K562 (cell line): ENCODE measurements around the gene PRR35. TPM values are rescaled to one million over a fixed set of nuclear protein-coding genes. Genes with fewer than 3 reads are reported as not detected.

Source experiments
- ATF1 ChIP-seq, 2 experiments: fragments of 450-650 bp in 1 of 2; IDR thresholded peaks; 2 replicates each; pipeline ENCODE4 v1.6.1; 2016; ENCODE audit warnings: missing compliant biosample characterization in 1 of 2, missing genetic modification characterization in 1 of 2
- ATF6 ChIP-seq: sonication (generic); formaldehyde crosslinking; IDR thresholded peaks from 2 replicates; pipeline ENCODE4 v1.4.0; 2020; ENCODE audit warnings: mild to moderate bottlenecking, missing genetic modification reagents
- C11orf30 ChIP-seq: fragments of 450-650 bp; IDR thresholded peaks from 2 replicates; pipeline ENCODE4 v1.6.1; 2016; ENCODE audit warnings: low read depth, mild to moderate bottlenecking
- HDAC8 ChIP-seq: fragments of 450-650 bp; IDR thresholded peaks from 2 replicates; pipeline ENCODE4 v1.6.1; 2016; ENCODE audit warnings: mild to moderate bottlenecking, missing genetic modification characterization, moderate library complexity, missing compliant biosample characterization
- MEF2A ChIP-seq: IDR thresholded peaks from 2 replicates; pipeline ENCODE4 v1.6.1; 2011; ENCODE audit warnings: low read depth, mild to moderate bottlenecking, low read length, moderate library complexity; ENCODE audit not compliant: control insufficient read depth
- MTF1 ChIP-seq: fragments of 250-450 bp; sonication (Bioruptor Pico); IDR thresholded peaks from 2 replicates; pipeline ENCODE4 v1.9.0; 2021; ENCODE audit warnings: moderate library complexity, mild to moderate bottlenecking, inconsistent platforms, borderline replicate concordance
- RBM14 ChIP-seq: fragments of 200-400 bp; formaldehyde crosslinking; IDR thresholded peaks from 2 replicates; pipeline ENCODE4 v1.6.1; 2018; ENCODE audit warnings: low read depth, mild to moderate bottlenecking, low read length, moderate library complexity, borderline replicate concordance; ENCODE audit not compliant: insufficient read depth
- ZBTB5 ChIP-seq: fragments of 450-650 bp; IDR thresholded peaks from 2 replicates; pipeline ENCODE4 v1.6.1; 2017; ENCODE audit warnings: antibody characterized with exemption
- ZNF277 ChIP-seq: fragments of 250-450 bp; sonication (Bioruptor Pico); IDR thresholded peaks from 2 replicates; pipeline ENCODE4 v1.8.0; 2022; ENCODE audit warnings: inconsistent platforms, mild to moderate bottlenecking, moderate library complexity, borderline replicate concordance
- ZNF518B ChIP-seq: fragments of 250-450 bp; sonication (Bioruptor Pico); IDR thresholded peaks from 2 replicates; pipeline ENCODE4 v1.5.0; 2021; ENCODE audit warnings: mild to moderate bottlenecking, moderate library complexity
- ZNF609 ChIP-seq: sonication (generic); formaldehyde crosslinking; IDR thresholded peaks from 2 replicates; pipeline ENCODE4 v1.8.1; 2023; ENCODE audit warnings: missing genetic modification reagents, mild to moderate bottlenecking, borderline replicate concordance
- polyA plus RNA-seq, 8 experiments: library from polyadenylated mRNA; depleted of rRNA in 4 of 8; stranded (reverse) in 5 of 8; unstranded in 3 of 8; fragments of >200 nt; fragmentation: Nextera tagmentation in 2 of 8; fragmentation: Illumina TruSeq in 1 of 8; extraction: Ambion mirVana in 2 of 8; extraction: Trizol in 1 of 8; gene quantifications; 2 replicates each; pipeline versions ENCODE4 v1.2.1 to v1.2.3, GENCODE V29; 2011 to 2014; ENCODE audit warnings: inconsistent platforms in 1 of 8, missing spikeins in 1 of 8
- total RNA-seq, 7 experiments: library from RNA; depleted of rRNA in 6 of 7; stranded (reverse); fragments of >200 nt in 6 of 7; fragmentation: Illumina TruSeq in 2 of 7; extraction: Trizol in 2 of 7; gene quantifications; 2 replicates each; pipeline versions ENCODE4 v1.2.1 to v1.2.3, GENCODE V29; 2011 to 2021; ENCODE audit warnings: low replicate concordance in 1 of 7

The PRR35 gene
- total and polyA plus RNA-seq, 9 of the 15 experiments (the other 6 are each of a cell fraction or from before 2014, with no cell fraction given), result 0.17 to 0.45 (median 0.21) TPM; not detected in 5

GRCh38 chr16:588889-589657, 28.9 kb downstream of the PRR35 start (continued):
- TF ChIP-seq ZNF609 (CRISPR knock-in tag) (no peak), ZBTB5 (no peak), HDAC8 (tag) (no peak), MEF2A (no peak), RBM14 (no peak), C11orf30 (peak; percentile 79), MTF1 (no peak), ZNF518B (CRISPR knock-in tag) (no peak), ATF6 (CRISPR knock-in tag) (peak; percentile 27; the same call in 1 of the 2 replicates), ATF1 (CRISPR knock-in tag; IDR thresholded peaks at IDR 0.05) (no peak), ATF1 (tag; IDR thresholded peaks at IDR 0.05) (peak; percentile 92), ZNF277 (CRISPR knock-in tag) (no peak)
